K562 (cell line): ENCODE results near the gene SKAP1. TPM values are rescaled to one million over a fixed set of nuclear protein-coding genes. Genes with fewer than 3 reads are reported as not detected.
A peak's percentile ranks its signal among the peaks of the same experiment; 100 is the strongest.

Experiments used
- BDP1 ChIP-seq: IDR thresholded peaks from 3 replicates; pipeline ENCODE4 v1.6.1; 2011; ENCODE audit not compliant: insufficient read length, insufficient read depth
- CHCHD3 ChIP-seq: fragments of 250-450 bp; sonication (Bioruptor Pico); IDR thresholded peaks from 2 replicates; pipeline ENCODE4 v2.1.2; 2022; ENCODE audit warnings: mild to moderate bottlenecking
- HLTF ChIP-seq: fragments of 450-650 bp; IDR thresholded peaks from 2 replicates; pipeline ENCODE4 v1.6.1; 2016
- HNRNPLL ChIP-seq: fragments of 200-400 bp; formaldehyde crosslinking; IDR thresholded peaks from 2 replicates; pipeline ENCODE4 v1.6.1; 2017; ENCODE audit warnings: low read length, low read depth, mild to moderate bottlenecking; ENCODE audit not compliant: poor library complexity, severe bottlenecking
- ILF3 ChIP-seq: fragments of 450-650 bp; IDR thresholded peaks from 2 replicates; pipeline ENCODE4 v1.6.1; 2018; ENCODE audit warnings: antibody characterized with exemption, mild to moderate bottlenecking, moderate library complexity, borderline replicate concordance
- NFXL1 ChIP-seq: fragments of 450-650 bp; formaldehyde crosslinking; IDR thresholded peaks from 2 replicates; pipeline ENCODE4 v1.4.0; 2021; ENCODE audit warnings: mild to moderate bottlenecking
- NR0B1 ChIP-seq: fragments of 450-650 bp; IDR thresholded peaks from one replicate; pipeline ENCODE4 v1.6.1; 2018; ENCODE audit warnings: mild to moderate bottlenecking, moderate library complexity; ENCODE audit not compliant: partially characterized antibody
- SMARCE1 ChIP-seq: fragments of 450-650 bp; IDR thresholded peaks from 2 replicates; pipeline ENCODE4 v1.7.1; 2016; ENCODE audit warnings: mild to moderate bottlenecking
- SPI1 ChIP-seq: IDR thresholded peaks from 2 replicates; pipeline ENCODE4 v1.6.1; 2011; ENCODE audit warnings: low read depth, low read length, control low read depth, borderline replicate concordance
- TAL1 ChIP-seq: fragments of 450-650 bp; IDR thresholded peaks from 2 replicates; pipeline ENCODE4 v1.6.1; 2016; ENCODE audit warnings: mild to moderate bottlenecking
- ZNF140 ChIP-seq: fragments of 250-450 bp; sonication (Bioruptor Pico); IDR thresholded peaks from 2 replicates; pipeline ENCODE4 v1.8.0; 2021; ENCODE audit warnings: moderate library complexity, mild to moderate bottlenecking, inconsistent platforms
- ZNF384 ChIP-seq: IDR thresholded peaks from 2 replicates; pipeline ENCODE4 v1.6.1; 2012; ENCODE audit warnings: low read depth, low read length, improper control_type of control experiment
- polyA plus RNA-seq, 8 experiments: library from polyadenylated mRNA; depleted of rRNA in 4 of 8; stranded (reverse) in 5 of 8; unstranded in 3 of 8; fragments of >200 nt; fragmentation: Nextera tagmentation in 2 of 8; fragmentation: Illumina TruSeq in 1 of 8; extraction: Ambion mirVana in 2 of 8; extraction: Trizol in 1 of 8; gene quantifications; 2 replicates each; pipeline versions ENCODE4 v1.2.1 to v1.2.3, GENCODE V29; 2011 to 2014; ENCODE audit warnings: inconsistent platforms in 1 of 8, missing spikeins in 1 of 8
- total RNA-seq, 7 experiments: library from RNA; depleted of rRNA in 6 of 7; stranded (reverse); fragments of >200 nt in 6 of 7; fragmentation: Illumina TruSeq in 2 of 7; extraction: Trizol in 2 of 7; gene quantifications; 2 replicates each; pipeline versions ENCODE4 v1.2.1 to v1.2.3, GENCODE V29; 2011 to 2021; ENCODE audit warnings: low replicate concordance in 1 of 7

The SKAP1 gene
- total and polyA plus RNA-seq, 9 of the 15 experiments (the other 6 are each of a cell fraction or from before 2014, with no cell fraction given), result 0.06 to 0.80 (median 0.10) TPM; not detected in 4

GRCh38 chr17:48374650-48375230, 55.3 kb downstream of the SKAP1 start (continued):
- TF ChIP-seq HNRNPLL (no peak), HLTF (no peak), TAL1 (no peak), ILF3 (no peak), NR0B1 (no peak), ZNF140 (CRISPR knock-in tag) (no peak), NFXL1 (CRISPR knock-in tag) (no peak), ZNF384 (peak; percentile 27; the same call in 1 of the 2 replicates), CHCHD3 (CRISPR knock-in tag) (no peak), BDP1 (no peak), SMARCE1 (no peak), SPI1 (no peak)
